Neural progenitor cell (in vitro differentiated cells): ENCODE results near the gene BMF. TPM values are rescaled to one million over a fixed set of nuclear protein-coding genes. Genes with fewer than 3 reads are reported as not detected.
A peak's percentile ranks its signal among the peaks of the same experiment; 100 is the strongest.

ENCODE experiments used
- DNase-seq: peaks from one replicate; pipeline ENCODE4 v3.0.0-alpha.2; 2016; ENCODE audit warnings: low spot score
- H2AFZ ChIP-seq: fragments of 200-600 bp; sonication (generic); replicated peaks from 2 replicates; pipeline ENCODE4 v1.6.1; 2016; ENCODE audit warnings: antibody characterized with exemption
- H3F3A ChIP-seq: fragments of 200-600 bp; sonication (generic); 2 replicates; pipeline ENCODE4 v1.6.1; 2016; ENCODE audit warnings: antibody characterized with exemption, low read depth
- H3K27ac ChIP-seq: fragments of 200-600 bp; sonication (generic); 2 replicates; pipeline ENCODE4 v1.5.1; 2016; ENCODE audit warnings: mild to moderate bottlenecking
- H3K27me3 ChIP-seq: fragments of 200-600 bp; sonication (generic); 2 replicates; pipeline ENCODE4 v1.6.1; 2016; ENCODE audit warnings: mild to moderate bottlenecking, moderate library complexity
- H3K36me3 ChIP-seq: fragments of 200-600 bp; sonication (generic); 2 replicates; pipeline ENCODE4 v1.5.1; 2016
- H3K4me1 ChIP-seq: fragments of 200-600 bp; sonication (generic); 2 replicates; pipeline ENCODE4 v1.6.1; 2016; ENCODE audit warnings: mixed run types
- H3K4me2 ChIP-seq: fragments of 200-600 bp; sonication (generic); 2 replicates; pipeline ENCODE4 v1.6.1; 2016
- H3K4me3 ChIP-seq: fragments of 200-600 bp; sonication (generic); 2 replicates; pipeline ENCODE4 v1.5.1; 2016
- H3K79me2 ChIP-seq: fragments of 200-600 bp; sonication (generic); 2 replicates; pipeline ENCODE4 v1.6.1; 2016; ENCODE audit warnings: low read depth
- H3K9ac ChIP-seq: fragments of 200-600 bp; sonication (generic); 2 replicates; pipeline ENCODE4 v1.6.1; 2016
- H3K9me3 ChIP-seq: fragments of 200-600 bp; sonication (generic); 2 replicates; pipeline ENCODE4 v1.5.1; 2016; ENCODE audit warnings: low read depth
- H4K20me1 ChIP-seq: fragments of 200-600 bp; sonication (generic); 2 replicates; pipeline ENCODE4 v1.6.1; 2016; ENCODE audit warnings: low read depth
- H3K27ac Mint-ChIP-seq: 3 replicates; pipeline ENCODE4 v1.8.0; 2021; ENCODE audit warnings: mixed read lengths
- H3K27me3 Mint-ChIP-seq: 2 replicates; pipeline ENCODE4 v1.8.0; 2022; ENCODE audit warnings: low read depth, mild to moderate bottlenecking, inconsistent platforms, moderate library complexity, mixed read lengths; ENCODE audit not compliant: insufficient read depth
- H3K36me3 Mint-ChIP-seq: 3 replicates; pipeline ENCODE4 v1.8.0; 2021; ENCODE audit warnings: mixed read lengths
- H3K4me1 Mint-ChIP-seq: 3 replicates; pipeline ENCODE4 v1.8.0; 2021; ENCODE audit warnings: mixed read lengths
- H3K4me3 Mint-ChIP-seq: 3 replicates; pipeline ENCODE4 v1.8.0; 2021; ENCODE audit warnings: mild to moderate bottlenecking, moderate library complexity, mixed read lengths
- H3K9me3 Mint-ChIP-seq: 3 replicates; pipeline ENCODE4 v1.8.0; 2020; ENCODE audit warnings: mixed read lengths
- CTCF ChIP-seq: fragments of 200-600 bp; sonication (generic); IDR thresholded peaks from 2 replicates; pipeline ENCODE4 v1.5.1; 2017; ENCODE audit warnings: antibody characterized with exemption, mild to moderate bottlenecking
- EZH2 ChIP-seq: fragments of 200-600 bp; sonication (generic); IDR thresholded peaks from 2 replicates; pipeline ENCODE4 v1.6.1; 2017; ENCODE audit warnings: antibody characterized with exemption, mild to moderate bottlenecking, moderate library complexity
- EZH2phosphoT487 ChIP-seq: fragments of 200-600 bp; sonication (generic); IDR thresholded peaks from 2 replicates; pipeline ENCODE4 v1.6.1; 2017; ENCODE audit warnings: antibody characterized with exemption
- total RNA-seq: library from RNA; depleted of rRNA; stranded (reverse); fragments of >200 nt; gene quantifications from 2 replicates; pipeline ENCODE4 v1.2.3, GENCODE V29; 2015; ENCODE audit warnings: low replicate concordance

The BMF gene
- total RNA-seq, 1 donor from 2014 or later: 8.0 TPM

- H3K27ac Mint-ChIP-seq: no peak overlapping the region
- no peak overlapping the region for H3K4me2 ChIP-seq
- peaks cover 54% of the 10 kb centered on the region for H3K4me1 ChIP-seq
These were observed 8.3 kb downstream of the BMF start for GRCh38 chr15:40100123-40100946.

GRCh38 chr15:40098489-40099261 lies 10.0 kb downstream of the BMF start:
- no peak overlapping the region for H2AFZ ChIP-seq
- H3K9ac ChIP-seq: no peak overlapping the region
- H3F3A ChIP-seq: peaks cover 16% of the 10 kb centered on the region
- no peak overlapping the region for H3K27ac ChIP-seq
- H3K4me1 Mint-ChIP-seq: peaks cover 82% of the 10 kb centered on the region
- no peak for TF ChIP-seq EZH2
- TF ChIP-seq CTCF: no peak
- no peak for TF ChIP-seq EZH2phosphoT487
- H3K27ac Mint-ChIP-seq: peak overlapping the region; percentile 43
- H3K4me2 ChIP-seq: peak overlapping the region; percentile 2
- no peaks in the 10 kb centered on the region for H3K36me3 ChIP-seq
- H3K4me3 Mint-ChIP-seq: peak overlapping the region; percentile 75
- H3K9me3 Mint-ChIP-seq: no peaks in the 10 kb centered on the region
- H3K79me2 ChIP-seq: no peaks in the 10 kb centered on the region
- H3K9me3 ChIP-seq: no peaks in the 10 kb centered on the region
- no peak overlapping the region for H3K4me3 ChIP-seq
- H3K27me3 Mint-ChIP-seq: peaks cover 11% of the 10 kb centered on the region
- H4K20me1 ChIP-seq: peaks cover 58% of the 10 kb centered on the region
- H3K36me3 Mint-ChIP-seq: peaks cover 41% of the 10 kb centered on the region
- peaks cover 50% of the 10 kb centered on the region for H3K27me3 ChIP-seq
- H3K4me1 ChIP-seq: peaks cover 44% of the 10 kb centered on the region
- no peak for DNase-seq

More at GRCh38 chr15:40100123-40100946, 8.3 kb downstream of the BMF start:
- Histone ChIP-seq H3K9me3 (no peaks in the 10 kb centered on the region), H3K36me3 (no peaks in the 10 kb centered on the region), H4K20me1 (peaks cover 62% of the 10 kb centered on the region), H3K9ac (no peak overlapping the region), H3F3A (peaks cover 19% of the 10 kb centered on the region), H2AFZ (no peak overlapping the region), H3K27me3 (peaks cover 47% of the 10 kb centered on the region), H3K79me2 (no peaks in the 10 kb centered on the region), H3K27ac (no peak overlapping the region), H3K4me3 (no peak overlapping the region)
- H3K4me1 Mint-ChIP-seq: peaks cover 82% of the 10 kb centered on the region
- no peaks in the 10 kb centered on the region for H3K9me3 Mint-ChIP-seq
- no peak overlapping the region for H3K4me3 Mint-ChIP-seq
- peaks cover 40% of the 10 kb centered on the region for H3K36me3 Mint-ChIP-seq
- no peak for TF ChIP-seq EZH2phosphoT487
- no peak for TF ChIP-seq EZH2
- no peak for TF ChIP-seq CTCF
- no peak for DNase-seq
- peaks cover 12% of the 10 kb centered on the region for H3K27me3 Mint-ChIP-seq

- peaks cover 84% of the 10 kb centered on the region for H3K4me1 Mint-ChIP-seq
- Histone ChIP-seq H3K4me1 (peaks cover 44% of the 10 kb centered on the region), H3K4me3 (no peak overlapping the region), H3K36me3 (no peaks in the 10 kb centered on the region), H3K9ac (no peak overlapping the region), H3K27me3 (peaks cover 46% of the 10 kb centered on the region), H2AFZ (no peak overlapping the region), H4K20me1 (peaks cover 58% of the 10 kb centered on the region), H3F3A (peaks cover 16% of the 10 kb centered on the region), H3K27ac (no peak overlapping the region), H3K79me2 (no peaks in the 10 kb centered on the region), H3K9me3 (no peaks in the 10 kb centered on the region), H3K4me2 (no peak overlapping the region)
- no peaks in the 10 kb centered on the region for H3K9me3 Mint-ChIP-seq
- H3K27me3 Mint-ChIP-seq: peaks cover 11% of the 10 kb centered on the region
- no peak overlapping the region for H3K27ac Mint-ChIP-seq
- TF ChIP-seq CTCF (no peak), EZH2 (no peak), EZH2phosphoT487 (no peak)
- H3K36me3 Mint-ChIP-seq: peaks cover 38% of the 10 kb centered on the region
- H3K4me3 Mint-ChIP-seq: peak overlapping the region; percentile 75
- no peak for DNase-seq
These were observed 10.7 kb downstream of the BMF start for GRCh38 chr15:40097968-40098476.
